ENCODE results near the gene DIS3L2. TPM values are rescaled to one million over a fixed set of nuclear protein-coding genes. Genes with fewer than 3 reads are reported as not detected.
"Not testable (repeated sequence)": the region's sequence is repeated elsewhere in the genome, so short reads cannot be mapped to it uniquely, and the experiment has no call there.

Gene DIS3L2
- total and polyA plus RNA-seq, 2 of the 8 experiments (the other 6 are each of a cell fraction or from before 2014, with no cell fraction given) = 11.5 to 21.6 TPM

DNA sequence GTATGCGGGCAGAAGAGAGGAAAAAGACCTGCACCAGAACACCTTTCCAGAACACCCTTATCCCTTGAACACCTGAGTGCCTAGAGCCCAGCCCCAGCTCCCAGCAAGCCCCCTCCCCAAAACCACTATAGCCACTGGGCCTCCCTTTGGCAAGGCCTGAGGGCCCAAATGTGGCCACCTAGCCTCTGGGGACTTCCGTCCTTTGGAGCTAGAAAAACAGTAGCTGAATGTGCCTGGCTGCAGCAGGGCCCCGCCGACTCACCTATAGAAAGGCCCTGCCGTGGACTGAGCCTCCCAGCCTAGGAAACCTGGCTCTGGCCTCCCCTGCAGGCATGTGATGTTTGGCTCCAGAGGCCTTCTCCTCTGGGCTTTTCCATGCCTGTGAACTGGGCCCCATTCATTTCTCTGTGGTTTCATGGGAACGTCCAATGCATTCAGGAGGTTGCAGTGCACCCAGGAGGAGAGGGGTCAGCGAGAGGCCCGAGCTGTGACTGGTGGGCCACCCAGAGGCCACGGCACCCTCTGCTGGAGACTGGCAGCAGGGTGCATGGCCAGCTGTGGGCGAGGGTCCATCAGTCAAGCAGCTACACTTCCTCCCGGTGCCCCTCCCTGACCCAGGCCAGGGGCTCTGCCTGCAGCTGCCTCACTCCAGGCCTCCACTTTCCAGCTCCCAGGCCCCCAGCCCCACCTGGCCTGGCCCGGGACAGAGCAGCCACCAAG is 401.7 kb downstream of the DIS3L2 start:
- FAIRE-seq; H2AK5ac ChIP-seq (ENCODE audit: low read depth, low read length); H4K8ac ChIP-seq (ENCODE audit: extremely low read depth, insufficient read depth, low read length); H2BK5ac ChIP-seq (ENCODE audit: low read depth, low read length); H3K79me2 ChIP-seq (ENCODE audit: control insufficient read depth in 1 of 2, insufficient read depth in 2 of 2, low read length in 2 of 2); H3K9me3 ChIP-seq (ENCODE audit: insufficient read depth in 2 of 2, low read depth in 1 of 2, low read length in 1 of 2); H3K9ac ChIP-seq (replicated peaks in 1 of 4; ENCODE audit: extremely low read depth in 1 of 4, low read depth in 3 of 4, low read length in 3 of 4); H3K23ac ChIP-seq (ENCODE audit: insufficient read length); H3K79me1 ChIP-seq (ENCODE audit: low read depth, low read length); H3K27me3 ChIP-seq (replicated peaks in 1 of 4; ENCODE audit: control insufficient read depth in 3 of 4, extremely low read depth in 1 of 4, insufficient read depth in 3 of 4, low read length in 3 of 4); H3K23me2 ChIP-seq (ENCODE audit: low read depth, low read length); H3K18ac ChIP-seq (ENCODE audit: extremely low read depth, low read length); H2BK20ac ChIP-seq (ENCODE audit: low read length); H2BK120ac ChIP-seq (replicated peaks; ENCODE audit: low read depth, low read length); H4K20me1 ChIP-seq (replicated peaks in 1 of 2; ENCODE audit: control insufficient read depth in 1 of 2, insufficient read depth in 2 of 2, low read length in 2 of 2); H2AFZ ChIP-seq (ENCODE audit: low read length); H2BK15ac ChIP-seq (ENCODE audit: low read length); H3K36me3 ChIP-seq (ENCODE audit: control insufficient read depth in 2 of 4, insufficient read depth in 4 of 4, low read length in 3 of 4); H3K4me2 ChIP-seq (ENCODE audit: insufficient read depth in 1 of 2, low read depth in 2 of 2, low read length in 2 of 2); H3K14ac ChIP-seq (ENCODE audit: insufficient read length); H4K5ac ChIP-seq (ENCODE audit: insufficient read length, low read depth, low read length); H3K4me3 ChIP-seq (ENCODE audit: extremely low read depth in 1 of 4, insufficient read depth in 2 of 4, low read depth in 3 of 4, low read length in 4 of 4); H3K56ac ChIP-seq (replicated peaks; ENCODE audit: insufficient read length, low read depth, low read length); H4K91ac ChIP-seq (replicated peaks; ENCODE audit: insufficient read length, low read length); H3K4ac ChIP-seq (replicated peaks; ENCODE audit: insufficient read length, low read depth, low read length); H3K27ac ChIP-seq (ENCODE audit: low read depth, low read length): not testable (repeated sequence)
- WGBS, 2 experiments (ENCODE audit: extremely low coverage in 1 of 2, insufficient coverage in 1 of 2, insufficient read length in 1 of 2, insufficient replicate concordance in 2 of 2, low coverage in 1 of 2, low lambda C conversion rate in 2 of 2, missing lambda C conversion rate in 1 of 2) = 79% methylated on average over 11 of the region's 12 CpGs; no CpG with 5 or more reads in 1 of the 2 experiments
- peak in 1 of 2 experiments; percentile 44 for DNase-seq (ENCODE audit: low read depth in 1 of 2, low spot score in 2 of 2)
- TF ChIP-seq, protein P1, sequence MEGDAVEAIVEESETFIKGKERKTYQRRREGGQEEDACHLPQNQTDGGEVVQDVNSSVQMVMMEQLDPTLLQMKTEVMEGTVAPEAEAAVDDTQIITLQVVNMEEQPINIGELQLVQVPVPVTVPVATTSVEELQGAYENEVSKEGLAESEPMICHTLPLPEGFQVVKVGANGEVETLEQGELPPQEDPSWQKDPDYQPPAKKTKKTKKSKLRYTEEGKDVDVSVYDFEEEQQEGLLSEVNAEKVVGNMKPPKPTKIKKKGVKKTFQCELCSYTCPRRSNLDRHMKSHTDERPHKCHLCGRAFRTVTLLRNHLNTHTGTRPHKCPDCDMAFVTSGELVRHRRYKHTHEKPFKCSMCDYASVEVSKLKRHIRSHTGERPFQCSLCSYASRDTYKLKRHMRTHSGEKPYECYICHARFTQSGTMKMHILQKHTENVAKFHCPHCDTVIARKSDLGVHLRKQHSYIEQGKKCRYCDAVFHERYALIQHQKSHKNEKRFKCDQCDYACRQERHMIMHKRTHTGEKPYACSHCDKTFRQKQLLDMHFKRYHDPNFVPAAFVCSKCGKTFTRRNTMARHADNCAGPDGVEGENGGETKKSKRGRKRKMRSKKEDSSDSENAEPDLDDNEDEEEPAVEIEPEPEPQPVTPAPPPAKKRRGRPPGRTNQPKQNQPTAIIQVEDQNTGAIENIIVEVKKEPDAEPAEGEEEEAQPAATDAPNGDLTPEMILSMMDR (IDR thresholded peaks at IDR 0.05; ENCODE audit: control extremely low read depth in 1 of 3, insufficient read depth in 1 of 3, low read depth in 1 of 3, low read length in 3 of 3) = peak in 1 of 3 experiments; percentile 21; a peak in 1 of 4 replicates
- POLR2A ChIA-PET (ENCODE audit: partially characterized antibody) = interaction anchor here (0.7 to 2.0 kb wide), 4 partner anchors 11 to 24 kb away, joined by 3 to 4 read pairs (median 4); no protein-coding TSS in a partner anchor
- Histone ChIP-seq H3K4me1 (replicated peaks in 1 of 4; ENCODE audit: control insufficient read depth in 3 of 4, insufficient read depth in 4 of 4, low read length in 3 of 4) (peaks cover 0 to 13% (median 2%) of the 10 kb centered on the region in 4 experiments; a peak in 4 of 7 replicates), H2BK12ac (ENCODE audit: low read depth, low read length) (0 out of 2 replicates have a peak overlapping the region, but pooled peaks have one; percentile 39)
- CTCF ChIA-PET (ENCODE audit: partially characterized antibody) = interaction anchor here (0.6 to 9.5 kb wide), 23 partner anchors 11 to 462 kb away, joined by 3 to 100 read pairs (median 5); partner anchors contain the start of gene ALPP

Measured in H1 (cell line).